IPS DF 6.9 (cell line): Measurements from ENCODE around the gene TXNL1.

Source experiments
- DNase-seq: peaks from one replicate; pipeline ENCODE4 v3.0.0-alpha.2; 2013; ENCODE audit warnings: low read depth, low spot score
- H3K27ac ChIP-seq: one replicate; pipeline ENCODE4 v1.5.1; 2013; ENCODE audit warnings: low read length, control low read depth
- H3K27me3 ChIP-seq: 2 replicates; pipeline ENCODE4 v1.6.1; 2013; ENCODE audit warnings: mild to moderate bottlenecking, low read length; ENCODE audit not compliant: control insufficient read depth, insufficient read depth
- H3K36me3 ChIP-seq: 2 replicates; pipeline ENCODE4 v1.6.1; 2013; ENCODE audit warnings: low read length; ENCODE audit not compliant: control insufficient read depth, insufficient read depth
- H3K4me1 ChIP-seq: 2 replicates; pipeline ENCODE4 v1.6.1; 2013; ENCODE audit warnings: low read length; ENCODE audit not compliant: control insufficient read depth, insufficient read depth
- H3K4me3 ChIP-seq: 2 replicates; pipeline ENCODE4 v1.5.1; 2013; ENCODE audit warnings: mild to moderate bottlenecking, low read length
- H3K9me3 ChIP-seq: 2 replicates; pipeline ENCODE4 v1.6.1; 2013; ENCODE audit warnings: low read length, inconsistent platforms; ENCODE audit not compliant: control insufficient read depth, insufficient read depth
- WGBS: extraction: QIAGEN DNeasy Blood & Tissue Kit; methylation state at CpG from one replicate; pipeline ENCODE4 v1.1.7; 2013; ENCODE audit warnings: mixed read lengths, missing lambda C conversion rate; ENCODE audit not compliant: insufficient read length, insufficient coverage; 5-methylcytosine and 5-hydroxymethylcytosine counted together

Gene TXNL1

DNA sequence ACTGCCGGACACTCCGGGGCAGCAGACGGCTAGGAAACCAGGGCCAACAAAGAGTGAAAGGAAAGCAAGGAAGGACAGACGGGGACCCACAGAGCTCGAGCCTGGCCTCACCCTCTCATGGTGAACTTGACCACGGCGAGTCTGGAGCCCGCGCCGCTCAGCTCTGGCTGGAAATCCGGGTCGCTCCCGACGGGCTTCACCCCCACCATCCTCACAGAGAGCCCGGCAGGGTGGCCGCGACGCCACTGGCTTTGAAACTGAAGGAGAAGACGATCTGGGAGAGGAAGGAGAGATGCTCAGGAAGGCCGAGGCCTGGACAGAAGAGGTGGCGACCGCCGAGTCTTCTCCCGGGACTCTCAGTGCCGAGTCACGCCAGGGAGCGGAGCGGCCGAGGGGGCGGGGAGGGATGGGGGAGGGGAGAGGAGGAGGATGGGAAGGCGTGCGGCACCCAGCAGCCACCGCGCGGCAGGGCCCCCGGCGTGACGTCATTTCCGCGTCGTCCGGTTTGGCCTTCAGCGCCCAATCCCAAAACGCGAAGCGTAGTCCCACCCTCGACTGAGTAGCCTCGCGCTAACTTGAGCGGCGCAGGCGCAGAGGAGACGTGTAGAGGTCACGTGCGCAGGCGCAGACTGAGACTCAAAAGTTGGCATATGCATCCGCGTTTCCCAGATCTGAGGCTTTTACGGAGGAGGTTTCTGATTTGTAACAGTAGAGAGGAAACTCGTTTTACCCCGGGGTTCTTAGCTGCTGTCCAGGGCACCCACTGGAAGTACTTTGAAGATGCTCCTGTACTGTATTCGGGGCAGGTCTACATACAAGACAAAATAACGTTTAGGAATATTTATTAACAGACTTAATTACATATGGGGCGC, at the start of gene TXNL1:
TXNL1 (minus strand) TSS at position 361 of the 872 bp plus-strand sequence; CDS start at position 209, 152 bp downstream.
- DNase-seq, result peak; percentile 97
- no CpG with 5 or more reads among the region's 64 CpGs for WGBS
- no peaks in the 10 kb centered on the region for H3K36me3 ChIP-seq
- H3K27me3 ChIP-seq, result no peaks in the 10 kb centered on the region
- H3K9me3 ChIP-seq, result no peaks in the 10 kb centered on the region
- no peaks in the 10 kb centered on the region for H3K4me1 ChIP-seq
- no peak within 1 kb of the TSS for H3K27ac ChIP-seq
- peak within 1 kb of the TSS; percentile 92 for H3K4me3 ChIP-seq

DNA sequence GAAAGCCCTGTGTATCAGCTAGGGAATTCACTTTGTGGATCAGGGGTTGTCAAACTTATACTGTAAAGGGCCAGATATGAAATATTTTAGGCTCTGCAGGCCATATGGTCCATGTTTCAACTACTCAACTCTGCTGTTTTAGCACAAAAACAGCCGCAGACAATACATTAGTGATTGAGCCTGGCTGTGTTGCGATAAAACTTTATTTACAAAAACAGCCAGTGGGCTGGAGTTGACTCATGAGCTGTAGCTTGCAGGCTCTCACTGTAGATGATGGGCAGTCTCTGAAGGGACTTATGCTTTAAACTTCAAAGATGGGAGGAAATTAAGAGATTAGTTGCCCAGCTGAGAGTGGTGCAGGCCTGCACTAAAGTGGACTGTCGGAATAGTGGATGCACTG, 45.9 kb upstream of the TXNL1 start:
- H3K36me3 ChIP-seq, result no peaks in the 10 kb centered on the region
- WGBS, result no CpG with 5 or more reads among the region's 3 CpGs
- H3K4me3 ChIP-seq, result no peak overlapping the region
- no peak for DNase-seq
- H3K4me1 ChIP-seq, result no peaks in the 10 kb centered on the region
- H3K27me3 ChIP-seq, result no peaks in the 10 kb centered on the region
- H3K27ac ChIP-seq, result no peak overlapping the region
- H3K9me3 ChIP-seq, result no peaks in the 10 kb centered on the region

DNA sequence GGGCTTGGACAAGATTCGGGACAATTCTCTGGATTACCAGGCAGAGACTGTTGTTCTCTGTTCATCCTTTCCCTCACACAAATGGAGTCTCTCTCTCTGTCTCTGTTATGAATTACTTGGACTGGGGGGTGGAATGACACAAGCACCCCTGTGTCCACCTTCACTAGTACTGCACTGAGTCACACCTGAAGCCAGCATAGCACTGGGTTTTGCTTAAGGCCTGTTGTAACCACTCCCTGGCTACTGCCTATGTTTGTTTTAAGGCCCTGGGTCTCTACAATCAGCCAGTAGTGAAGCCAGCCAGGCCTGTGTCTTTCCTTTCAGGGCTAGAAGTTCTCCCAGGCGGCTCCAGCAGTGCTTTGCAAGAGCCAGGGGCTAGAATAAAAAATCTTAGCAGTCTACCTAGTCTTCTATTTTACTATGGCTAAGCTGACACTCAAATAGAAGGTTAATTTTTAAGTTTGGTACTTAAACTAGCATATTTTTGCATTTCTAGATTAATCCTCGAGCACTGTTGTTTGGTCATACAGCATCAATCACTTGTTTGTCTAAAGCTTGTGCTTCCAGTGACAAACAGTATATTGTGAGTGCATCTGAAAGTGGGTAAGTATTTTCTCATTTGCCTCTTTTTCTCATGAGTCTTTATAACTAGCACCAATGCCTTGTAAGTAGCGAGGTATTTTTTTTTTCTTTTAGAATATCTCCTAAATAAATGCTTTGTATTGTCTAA, 40.6 kb upstream of the TXNL1 start:
- H3K4me3 ChIP-seq, result no peak overlapping the region
- no peak for DNase-seq
- no peaks in the 10 kb centered on the region for H3K9me3 ChIP-seq
- no peak overlapping the region for H3K27ac ChIP-seq
- WGBS, result no CpG with 5 or more reads among the region's 4 CpGs
- no peaks in the 10 kb centered on the region for H3K27me3 ChIP-seq
- H3K36me3 ChIP-seq, result no peaks in the 10 kb centered on the region
- H3K4me1 ChIP-seq, result no peaks in the 10 kb centered on the region

DNA sequence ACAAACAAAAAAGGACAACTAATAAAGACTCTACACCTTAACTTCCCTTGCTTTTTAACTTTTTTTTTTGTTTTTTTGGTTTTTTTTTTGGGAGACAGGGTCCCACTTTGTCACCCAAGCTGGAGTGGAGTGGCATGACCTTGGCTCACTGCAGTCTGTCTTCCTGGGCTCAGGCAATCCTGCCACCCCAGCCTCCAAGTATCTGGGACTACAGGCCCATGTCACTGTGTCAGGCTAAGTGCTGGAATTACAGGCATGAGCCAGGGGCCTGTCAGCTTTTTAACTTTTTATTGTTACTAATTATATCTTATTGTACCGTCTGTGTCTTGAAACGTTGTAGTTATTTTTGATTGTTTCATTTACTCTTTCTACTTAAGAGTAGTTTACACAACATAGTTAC, 38.2 kb upstream of the TXNL1 start:
- Histone ChIP-seq H3K27me3 (no peaks in the 10 kb centered on the region), H3K4me1 (no peaks in the 10 kb centered on the region), H3K27ac (no peak overlapping the region), H3K9me3 (no peaks in the 10 kb centered on the region), H3K4me3 (no peak overlapping the region), H3K36me3 (no peaks in the 10 kb centered on the region)
- WGBS, result no CpG with 5 or more reads among the region's 2 CpGs
- DNase-seq, result no peak

DNA sequence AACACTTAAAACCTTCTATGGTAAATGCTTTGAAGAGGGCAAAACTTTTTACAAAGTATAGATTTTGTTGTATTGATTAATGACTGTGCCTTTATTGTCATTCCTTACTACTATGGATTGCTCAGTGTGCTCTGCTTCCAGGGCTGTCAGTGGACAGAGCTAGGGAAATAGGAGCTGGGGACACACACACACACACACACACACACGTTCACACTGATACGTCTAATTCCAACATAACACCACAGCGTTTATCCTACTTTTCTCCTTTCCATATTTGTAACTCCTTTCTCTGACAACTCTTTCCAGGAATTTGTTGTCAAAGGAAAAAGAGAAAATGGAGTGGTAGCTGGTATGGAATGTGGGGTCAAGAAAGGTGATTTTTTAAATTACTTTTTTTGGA, 34.6 kb upstream of the TXNL1 start:
- no peak for DNase-seq
- WGBS, result 100% methylated on average over 3 of the region's 3 CpGs
- Histone ChIP-seq H3K9me3 (no peaks in the 10 kb centered on the region), H3K4me1 (no peaks in the 10 kb centered on the region), H3K4me3 (no peak overlapping the region), H3K36me3 (no peaks in the 10 kb centered on the region), H3K27ac (no peak overlapping the region), H3K27me3 (no peaks in the 10 kb centered on the region)

DNA sequence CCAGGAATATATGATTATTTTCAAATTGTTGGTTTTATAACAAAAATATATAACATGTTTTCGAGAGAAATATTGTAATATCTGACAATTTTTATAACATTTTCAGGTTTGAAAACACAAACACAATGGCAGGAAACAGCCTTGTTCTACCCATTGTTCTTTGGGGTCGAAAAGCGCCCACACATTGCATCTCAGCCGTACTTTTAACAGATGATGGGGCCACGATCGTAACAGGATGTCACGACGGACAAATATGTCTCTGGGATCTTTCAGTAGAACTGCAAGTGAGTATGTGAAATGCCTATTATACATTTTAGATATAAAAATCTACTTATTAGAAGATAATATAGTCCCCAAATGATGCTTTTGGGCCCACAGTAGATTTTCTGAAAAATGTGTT, 34.0 kb upstream of the TXNL1 start:
- no peaks in the 10 kb centered on the region for H3K36me3 ChIP-seq
- no peaks in the 10 kb centered on the region for H3K9me3 ChIP-seq
- no peaks in the 10 kb centered on the region for H3K27me3 ChIP-seq
- no peaks in the 10 kb centered on the region for H3K4me1 ChIP-seq
- WGBS, result no CpG with 5 or more reads among the region's 8 CpGs
- no peak overlapping the region for H3K4me3 ChIP-seq
- DNase-seq, result no peak
- no peak overlapping the region for H3K27ac ChIP-seq

DNA sequence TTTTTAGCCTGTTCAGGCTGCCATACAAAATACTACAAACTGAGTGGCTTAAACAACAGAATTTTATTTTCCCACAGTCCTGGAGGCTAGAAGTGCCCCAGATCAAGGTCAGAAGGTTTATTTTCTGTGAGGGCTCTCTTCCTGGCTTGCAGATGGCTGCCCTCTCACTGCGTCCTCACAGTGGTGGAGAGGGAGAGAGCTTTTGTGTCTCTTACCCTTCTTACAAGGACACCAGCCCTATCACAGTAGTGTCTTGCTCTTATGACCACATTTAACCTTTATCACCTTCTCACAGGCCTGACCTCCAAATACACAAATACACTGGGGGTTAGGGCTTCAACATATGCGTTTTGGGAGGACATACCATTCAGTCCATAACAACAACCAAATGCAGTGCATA, 24.5 kb upstream of the TXNL1 start:
- DNase-seq, result no peak

DNA sequence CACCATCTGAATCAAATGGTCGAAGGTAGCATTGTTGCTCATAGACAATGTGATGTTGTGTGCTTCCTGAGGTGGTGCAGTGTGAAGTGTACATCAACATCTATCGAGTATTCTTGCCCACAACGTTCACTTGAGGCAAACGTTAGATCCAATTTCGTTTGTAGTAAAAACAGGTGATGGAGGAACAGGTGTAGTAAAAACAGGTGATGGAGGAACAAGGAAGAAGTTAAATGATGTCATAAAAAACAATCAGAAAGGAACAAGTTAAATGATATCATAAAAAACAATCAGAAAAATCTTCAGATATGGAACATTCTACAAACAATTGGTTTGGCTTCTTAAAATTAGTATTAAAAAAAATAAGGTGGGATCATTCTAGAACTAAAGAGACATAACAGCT, 24.1 kb upstream of the TXNL1 start:
- Histone ChIP-seq H3K4me3 (no peak overlapping the region), H3K4me1 (no peaks in the 10 kb centered on the region), H3K27me3 (no peaks in the 10 kb centered on the region), H3K27ac (no peak overlapping the region), H3K36me3 (no peaks in the 10 kb centered on the region), H3K9me3 (no peaks in the 10 kb centered on the region)
- no CpG with 5 or more reads among the region's 5 CpGs for WGBS
- DNase-seq, result no peak

More for the DNA sequence above, 24.5 kb upstream of the TXNL1 start:
- Histone ChIP-seq H3K27me3 (no peaks in the 10 kb centered on the region), H3K9me3 (no peaks in the 10 kb centered on the region), H3K27ac (no peak overlapping the region), H3K4me1 (no peaks in the 10 kb centered on the region), H3K4me3 (no peak overlapping the region), H3K36me3 (no peaks in the 10 kb centered on the region)
- WGBS, result no CpG with 5 or more reads among the region's 2 CpGs

DNA sequence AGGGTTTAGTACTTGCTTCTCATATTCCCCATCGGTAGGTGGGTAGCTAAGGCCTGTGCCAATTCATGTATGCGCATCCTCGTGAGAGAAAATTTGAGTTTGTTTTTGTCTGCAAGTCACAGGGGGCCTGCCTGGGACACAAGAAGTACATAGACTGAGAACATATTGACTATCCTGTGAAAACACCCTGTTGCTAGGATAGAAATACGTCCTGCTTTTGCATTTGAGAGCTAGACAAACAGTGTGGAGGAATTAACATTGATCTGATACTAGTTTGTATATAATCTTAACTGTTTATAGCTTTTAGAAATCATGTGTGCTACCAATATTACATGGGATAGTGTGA, 23.6 kb upstream of the TXNL1 start:
- no peaks in the 10 kb centered on the region for H3K9me3 ChIP-seq
- H3K27ac ChIP-seq, result no peak overlapping the region
- H3K27me3 ChIP-seq, result no peaks in the 10 kb centered on the region
- no peaks in the 10 kb centered on the region for H3K36me3 ChIP-seq
- no peaks in the 10 kb centered on the region for H3K4me1 ChIP-seq
- WGBS, result no CpG with 5 or more reads among the region's 4 CpGs
- H3K4me3 ChIP-seq, result no peak overlapping the region
- DNase-seq, result no peak

DNA sequence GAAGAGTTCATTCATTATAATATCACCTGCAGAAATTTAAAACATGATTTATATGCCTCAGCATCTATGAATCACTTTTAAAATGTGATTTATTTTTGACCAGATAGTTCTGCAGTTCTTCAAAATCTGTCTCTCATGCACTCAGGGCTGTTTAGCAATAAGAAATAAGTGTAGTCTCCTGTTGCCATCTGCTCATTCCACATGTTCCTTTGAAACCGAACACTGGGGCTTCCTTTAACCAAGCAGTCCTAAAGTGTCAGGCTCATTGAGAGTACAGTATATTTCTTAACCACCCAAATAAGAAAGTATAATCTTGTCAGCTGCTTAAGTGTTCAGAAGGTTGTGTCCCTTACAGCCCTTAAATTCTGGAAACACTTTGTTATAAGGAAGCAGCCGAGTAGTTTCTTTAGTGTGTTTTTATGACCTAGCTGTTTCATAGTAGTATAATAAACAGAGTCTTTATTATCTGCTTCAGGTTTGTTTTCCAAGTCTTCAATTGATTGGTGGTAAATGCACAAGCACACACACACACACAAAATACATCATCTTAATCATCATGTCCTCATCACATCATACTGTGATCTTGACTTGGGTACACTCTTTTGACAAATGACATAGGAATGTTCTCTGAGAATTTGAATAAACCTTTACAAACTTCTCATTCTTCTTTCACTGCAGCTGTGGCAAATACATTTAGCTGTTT, 23.1 kb upstream of the TXNL1 start:
- H3K4me1 ChIP-seq, result no peaks in the 10 kb centered on the region
- no CpG with 5 or more reads among the region's 2 CpGs for WGBS
- no peak overlapping the region for H3K27ac ChIP-seq
- no peaks in the 10 kb centered on the region for H3K9me3 ChIP-seq
- no peaks in the 10 kb centered on the region for H3K36me3 ChIP-seq
- H3K27me3 ChIP-seq, result no peaks in the 10 kb centered on the region
- no peak overlapping the region for H3K4me3 ChIP-seq
- no peak for DNase-seq
